GF-D8 (cell line): ENCODE measurements around the gene PGAP1.

Experiments
- DNase-seq: peaks from one replicate; lab custom pipeline; 2025; lab: John Stamatoyannopoulos, UW

Gene PGAP1

DNA sequence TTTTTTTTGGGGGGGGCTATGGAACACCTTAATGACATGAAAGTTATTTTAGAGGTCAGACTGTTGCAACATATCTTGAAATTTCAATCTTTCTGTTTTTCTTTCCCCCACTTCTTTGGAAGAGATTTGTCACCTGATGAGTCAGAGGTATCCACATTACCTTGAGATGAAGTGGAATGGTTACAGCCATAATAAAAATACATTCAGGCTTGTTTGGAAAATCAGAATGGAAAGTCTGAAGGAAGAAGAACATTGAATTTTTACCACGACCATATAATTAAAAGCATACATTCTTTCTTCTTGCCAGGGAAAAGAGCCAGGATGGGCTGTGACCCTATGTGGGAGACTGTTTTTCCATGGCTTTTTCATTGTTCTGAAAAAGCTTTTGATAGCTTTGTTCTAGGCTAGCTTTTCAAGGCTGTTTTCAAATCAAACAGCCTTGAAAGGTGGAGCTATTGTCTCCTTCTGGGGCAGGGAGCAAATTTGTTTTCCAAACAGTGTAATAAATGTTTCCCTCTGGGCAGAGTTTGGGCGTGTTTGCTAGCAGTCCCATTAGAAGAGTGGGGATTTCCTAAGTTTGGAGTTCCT lies 124.7 kb downstream of the PGAP1 start:
- DNase-seq: no peak

DNA sequence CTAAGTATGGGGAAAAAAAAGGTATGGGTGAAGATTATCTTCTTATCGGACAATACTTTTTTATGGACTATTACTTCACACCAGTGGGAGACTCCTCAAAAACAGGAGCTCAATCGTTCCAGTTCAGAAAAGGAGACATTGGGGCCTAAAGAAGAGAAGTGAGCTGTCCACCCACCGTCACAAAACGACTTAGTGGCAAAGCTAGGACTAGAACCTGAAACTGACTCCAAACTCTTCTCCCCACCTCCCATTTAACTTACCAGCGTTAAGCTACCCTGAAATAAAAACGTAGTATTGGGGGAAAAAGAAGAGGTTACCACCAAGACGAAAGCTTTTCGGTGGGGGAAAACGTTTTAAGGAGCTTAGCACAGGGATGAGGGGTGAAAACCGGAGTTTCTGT lies 127.5 kb downstream of the PGAP1 start:
- no peak for DNase-seq

DNA sequence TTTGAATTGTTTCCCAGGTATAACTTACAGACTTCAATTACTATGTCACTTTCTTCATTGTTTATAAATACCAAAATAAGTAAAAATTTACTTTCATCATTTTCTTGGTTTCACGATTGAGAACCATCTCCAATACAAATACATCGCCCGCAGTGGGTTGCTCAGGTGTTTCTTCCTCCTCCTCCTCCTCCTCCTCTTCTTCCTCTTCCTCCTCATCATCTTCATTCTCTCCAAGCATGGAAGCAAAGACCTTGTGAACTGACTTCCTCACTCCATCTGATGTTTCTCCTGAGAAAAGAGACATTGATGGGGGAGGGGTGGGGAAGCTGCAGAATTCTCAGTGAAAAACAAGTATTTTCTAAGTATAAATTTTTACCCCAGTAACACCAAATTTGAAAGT lies 133.6 kb downstream of the PGAP1 start:
- DNase-seq: no peak

DNA sequence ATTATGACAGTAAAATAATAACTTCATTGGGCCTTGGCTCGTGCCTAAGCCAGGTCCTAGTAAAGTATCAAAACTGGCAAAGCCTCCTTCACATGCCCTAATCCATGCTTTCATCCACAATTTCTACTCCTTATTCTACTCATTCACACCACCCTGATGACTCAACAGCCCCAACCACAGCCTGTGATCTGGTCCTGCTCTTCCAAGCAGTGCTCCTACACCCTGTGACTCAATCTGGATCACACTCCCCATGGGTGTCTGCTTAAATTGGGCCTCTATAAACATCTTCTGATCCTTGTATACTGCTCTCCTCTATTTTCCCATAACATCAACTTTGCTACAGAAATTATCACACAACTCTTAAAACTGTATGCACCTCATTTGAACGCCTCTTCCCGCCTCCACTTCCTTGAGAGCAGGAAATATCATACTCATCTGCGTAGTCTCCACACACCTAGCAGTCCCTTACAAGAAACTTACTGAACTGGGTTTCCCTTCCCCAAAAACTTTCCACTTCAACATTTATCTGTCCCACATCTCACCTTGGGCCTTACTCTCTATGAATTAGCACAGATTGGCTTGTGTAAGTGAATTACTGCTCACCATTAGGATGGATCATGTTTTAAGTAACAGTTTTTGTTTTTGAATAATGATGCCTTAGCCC lies 142.9 kb downstream of the PGAP1 start:
- no peak for DNase-seq
